ENCODE results near the gene MPC1.
A peak's percentile ranks its signal among the peaks of the same experiment; 100 is the strongest.
"Not testable (repeated sequence)": the region's sequence is repeated elsewhere in the genome, so short reads cannot be mapped to it uniquely, and the experiment has no call there.

The MPC1 gene

GRCh38 chr6:166344921-166345320 lies 37.8 kb downstream of the MPC1 start:
- H3K27ac ChIP-seq (ENCODE audit: low read depth, low read length); H3K4me3 ChIP-seq (ENCODE audit: low read length); H3K27me3 ChIP-seq (ENCODE audit: insufficient read depth, low read length); H3K9ac ChIP-seq (ENCODE audit: low read depth, low read length); H3K4me1 ChIP-seq (ENCODE audit: insufficient read depth, low read length); H3K36me3 ChIP-seq (ENCODE audit: insufficient read depth, low read length); H3K9me3 ChIP-seq (ENCODE audit: insufficient read depth, low read depth, low read length): not testable (repeated sequence)
- 95% methylated on average over 2 of the region's 2 CpGs for WGBS

- Histone ChIP-seq H3K9me3 (ENCODE audit: insufficient read depth, low read depth, low read length) (no peaks in the 10 kb centered on the region), H3K9ac (ENCODE audit: low read depth, low read length) (no peak overlapping the region), H3K4me1 (ENCODE audit: insufficient read depth, low read length) (peaks cover 10% of the 10 kb centered on the region; the same call in 1 of the 2 replicates), H3K36me3 (ENCODE audit: insufficient read depth, low read length) (peaks cover 5% of the 10 kb centered on the region), H3K4me3 (ENCODE audit: low read length) (no peak overlapping the region), H3K27me3 (ENCODE audit: insufficient read depth, low read length) (no peaks in the 10 kb centered on the region), H3K27ac (ENCODE audit: low read depth, low read length) (no peak overlapping the region)
- WGBS = 85% methylated on average over 8 of the region's 8 CpGs
Observed at GRCh38 chr6:166344240-166344639, 38.5 kb downstream of the MPC1 start.

GRCh38 chr6:166343150-166343487 lies 39.6 kb downstream of the MPC1 start:
- H3K27me3 ChIP-seq (ENCODE audit: insufficient read depth, low read length) = no peaks in the 10 kb centered on the region
- H3K9ac ChIP-seq (ENCODE audit: low read depth, low read length) = peak overlapping the region; percentile 86
- 79% methylated on average over 3 of the region's 3 CpGs for WGBS
- H3K27ac ChIP-seq (ENCODE audit: low read depth, low read length) = no peak overlapping the region; the same call in 1 of the 2 replicates
- H3K4me1 ChIP-seq (ENCODE audit: insufficient read depth, low read length) = peaks cover 10% of the 10 kb centered on the region; the same call in 1 of the 2 replicates
- no peaks in the 10 kb centered on the region for H3K9me3 ChIP-seq (ENCODE audit: insufficient read depth, low read depth, low read length)
- peak overlapping the region; percentile 88 for H3K4me3 ChIP-seq (ENCODE audit: low read length)
- H3K36me3 ChIP-seq (ENCODE audit: insufficient read depth, low read length) = peaks cover 9% of the 10 kb centered on the region

- peaks cover 14% of the 10 kb centered on the region for H3K36me3 ChIP-seq (ENCODE audit: insufficient read depth, low read length)
- H3K9ac ChIP-seq (ENCODE audit: low read depth, low read length) = peak within 1 kb of the TSS; percentile 86
- H3K4me3 ChIP-seq (ENCODE audit: low read length) = peak within 1 kb of the TSS; percentile 88
- peak within 1 kb of the TSS; percentile 76 for H3K27ac ChIP-seq (ENCODE audit: low read depth, low read length)
- H3K9me3 ChIP-seq (ENCODE audit: insufficient read depth, low read depth, low read length) = no peaks in the 10 kb centered on the region
- under 1% methylated on average over 73 of the region's 73 CpGs for WGBS
- peaks cover 10% of the 10 kb centered on the region; the same call in 1 of the 2 replicates for H3K4me1 ChIP-seq (ENCODE audit: insufficient read depth, low read length)
- no peaks in the 10 kb centered on the region for H3K27me3 ChIP-seq (ENCODE audit: insufficient read depth, low read length)
Observed at GRCh38 chr6:166342349-166343149, 40.2 kb downstream of the MPC1 start, which contains the start of gene SFT2D1. TSS of gene SFT2D1 (minus strand) at chr6:166342545. CDS start at chr6:166342481, 64 bp downstream.

GRCh38 chr6:166341977-166342348 lies 40.8 kb downstream of the MPC1 start:
- H3K36me3 ChIP-seq (ENCODE audit: insufficient read depth, low read length) = peaks cover 20% of the 10 kb centered on the region
- peak overlapping the region; percentile 76 for H3K27ac ChIP-seq (ENCODE audit: low read depth, low read length)
- 1% methylated on average over 16 of the region's 16 CpGs for WGBS
- no peaks in the 10 kb centered on the region for H3K27me3 ChIP-seq (ENCODE audit: insufficient read depth, low read length)
- H3K9me3 ChIP-seq (ENCODE audit: insufficient read depth, low read depth, low read length) = no peaks in the 10 kb centered on the region
- peak overlapping the region; percentile 88 for H3K4me3 ChIP-seq (ENCODE audit: low read length)
- peak overlapping the region; percentile 86 for H3K9ac ChIP-seq (ENCODE audit: low read depth, low read length)
- peaks cover 10% of the 10 kb centered on the region; the same call in 1 of the 2 replicates for H3K4me1 ChIP-seq (ENCODE audit: insufficient read depth, low read length)

GRCh38 chr6:166341464-166341863 lies 41.3 kb downstream of the MPC1 start:
- Histone ChIP-seq H3K36me3 (ENCODE audit: insufficient read depth, low read length) (peaks cover 23% of the 10 kb centered on the region), H3K9me3 (ENCODE audit: insufficient read depth, low read depth, low read length) (no peaks in the 10 kb centered on the region), H3K27ac (ENCODE audit: low read depth, low read length) (no peak overlapping the region), H3K9ac (ENCODE audit: low read depth, low read length) (peak overlapping the region; percentile 86), H3K4me1 (ENCODE audit: insufficient read depth, low read length) (peaks cover 10% of the 10 kb centered on the region; the same call in 1 of the 2 replicates), H3K27me3 (ENCODE audit: insufficient read depth, low read length) (no peaks in the 10 kb centered on the region), H3K4me3 (ENCODE audit: low read length) (peak overlapping the region; percentile 88)
- 74% methylated on average over 7 of the region's 7 CpGs for WGBS

- WGBS = 95% methylated on average over 9 of the region's 9 CpGs
- Histone ChIP-seq H3K9me3 (ENCODE audit: insufficient read depth, low read depth, low read length) (no peaks in the 10 kb centered on the region), H3K4me1 (ENCODE audit: insufficient read depth, low read length) (peaks cover 10% of the 10 kb centered on the region; the same call in 1 of the 2 replicates), H3K4me3 (ENCODE audit: low read length) (no peak overlapping the region), H3K27ac (ENCODE audit: low read depth, low read length) (no peak overlapping the region), H3K36me3 (ENCODE audit: insufficient read depth, low read length) (peaks cover 37% of the 10 kb centered on the region), H3K9ac (ENCODE audit: low read depth, low read length) (no peak overlapping the region), H3K27me3 (ENCODE audit: insufficient read depth, low read length) (no peaks in the 10 kb centered on the region)
Observed at GRCh38 chr6:166338854-166339253, 43.9 kb downstream of the MPC1 start.

- Histone ChIP-seq H3K36me3 (ENCODE audit: insufficient read depth, low read length) (peaks cover 37% of the 10 kb centered on the region), H3K9me3 (ENCODE audit: insufficient read depth, low read depth, low read length) (no peaks in the 10 kb centered on the region), H3K27ac (ENCODE audit: low read depth, low read length) (no peak overlapping the region), H3K9ac (ENCODE audit: low read depth, low read length) (no peak overlapping the region), H3K4me3 (ENCODE audit: low read length) (no peak overlapping the region), H3K4me1 (ENCODE audit: insufficient read depth, low read length) (peaks cover 5% of the 10 kb centered on the region; the same call in 1 of the 2 replicates), H3K27me3 (ENCODE audit: insufficient read depth, low read length) (no peaks in the 10 kb centered on the region)
- WGBS = 95% methylated on average over 3 of the region's 3 CpGs
Observed at GRCh38 chr6:166336847-166337246, 45.9 kb downstream of the MPC1 start.

GRCh38 chr6:166335378-166336302 lies 47.1 kb downstream of the MPC1 start:
- Histone ChIP-seq H3K27me3 (ENCODE audit: insufficient read depth, low read length) (no peaks in the 10 kb centered on the region), H3K9me3 (ENCODE audit: insufficient read depth, low read depth, low read length) (no peaks in the 10 kb centered on the region), H3K27ac (ENCODE audit: low read depth, low read length) (no peak overlapping the region), H3K9ac (ENCODE audit: low read depth, low read length) (no peak overlapping the region), H3K36me3 (ENCODE audit: insufficient read depth, low read length) (peaks cover 34% of the 10 kb centered on the region), H3K4me3 (ENCODE audit: low read length) (no peak overlapping the region), H3K4me1 (ENCODE audit: insufficient read depth, low read length) (peaks cover 9% of the 10 kb centered on the region)
- 94% methylated on average over 11 of the region's 11 CpGs for WGBS

- H3K4me1 ChIP-seq (ENCODE audit: insufficient read depth, low read length) = peaks cover 16% of the 10 kb centered on the region
- no peaks in the 10 kb centered on the region for H3K27me3 ChIP-seq (ENCODE audit: insufficient read depth, low read length)
- H3K9me3 ChIP-seq (ENCODE audit: insufficient read depth, low read depth, low read length) = no peaks in the 10 kb centered on the region
- H3K9ac ChIP-seq (ENCODE audit: low read depth, low read length) = no peak overlapping the region
- no peak overlapping the region for H3K27ac ChIP-seq (ENCODE audit: low read depth, low read length)
- H3K36me3 ChIP-seq (ENCODE audit: insufficient read depth, low read length) = peaks cover 32% of the 10 kb centered on the region
- 95% methylated on average over 8 of the region's 8 CpGs for WGBS
- no peak overlapping the region for H3K4me3 ChIP-seq (ENCODE audit: low read length)
Observed at GRCh38 chr6:166334878-166335277, 47.9 kb downstream of the MPC1 start.

All from HUES64 (cell line).